ENCODE results near the gene GHR. TPM values are rescaled to one million over a fixed set of nuclear protein-coding genes. Genes with fewer than 3 reads are reported as not detected.

The GHR gene
- total RNA-seq, 1 donor from 2014 or later = 4.4 TPM

- no peak for DNase-seq (ENCODE audit: low spot score)
Observed at GRCh38 chr5:42516282-42517042, 93.2 kb downstream of the GHR start.

- no peak for DNase-seq (ENCODE audit: low spot score)
Observed at GRCh38 chr5:42517164-42517563, 93.9 kb downstream of the GHR start.

GRCh38 chr5:42518595-42519221, 95.5 kb downstream of the GHR start:
- DNase-seq (ENCODE audit: low spot score) = no peak

- no peak for DNase-seq (ENCODE audit: low spot score)
Observed at GRCh38 chr5:42520203-42520602, 97.0 kb downstream of the GHR start.

GRCh38 chr5:42520957-42521356, 97.7 kb downstream of the GHR start:
- DNase-seq (ENCODE audit: low spot score) = no peak

GRCh38 chr5:42521406-42521805, 98.2 kb downstream of the GHR start:
- DNase-seq (ENCODE audit: low spot score) = no peak

GRCh38 chr5:42522783-42523182, 99.5 kb downstream of the GHR start:
- DNase-seq (ENCODE audit: low spot score) = no peak

- DNase-seq (ENCODE audit: low spot score) = no peak
Observed at GRCh38 chr5:42526179-42526578, 102.9 kb downstream of the GHR start.

- no peak for DNase-seq (ENCODE audit: low spot score)
Observed at GRCh38 chr5:42531611-42532010, 108.4 kb downstream of the GHR start.

- DNase-seq (ENCODE audit: low spot score) = no peak
Observed at GRCh38 chr5:42542106-42542505, 118.9 kb downstream of the GHR start.

- DNase-seq (ENCODE audit: low spot score) = no peak
Observed at GRCh38 chr5:42543774-42544173, 120.5 kb downstream of the GHR start.

GRCh38 chr5:42545038-42545437, 121.8 kb downstream of the GHR start:
- no peak for DNase-seq (ENCODE audit: low spot score)

GRCh38 chr5:42547141-42547540, 123.9 kb downstream of the GHR start:
- no peak for DNase-seq (ENCODE audit: low spot score)

GRCh38 chr5:42547894-42548293, 124.7 kb downstream of the GHR start:
- DNase-seq (ENCODE audit: low spot score) = no peak

GRCh38 chr5:42552597-42552996, 129.4 kb downstream of the GHR start:
- no peak for DNase-seq (ENCODE audit: low spot score)

GRCh38 chr5:42553461-42553860, 130.2 kb downstream of the GHR start:
- DNase-seq (ENCODE audit: low spot score) = no peak

- no peak for DNase-seq (ENCODE audit: low spot score)
Observed at GRCh38 chr5:42555010-42555409, 131.8 kb downstream of the GHR start.

- no peak for DNase-seq (ENCODE audit: low spot score)
Observed at GRCh38 chr5:42555797-42556196, 132.6 kb downstream of the GHR start.

- DNase-seq (ENCODE audit: low spot score) = no peak
Observed at GRCh38 chr5:42557689-42558088, 134.4 kb downstream of the GHR start.

GRCh38 chr5:42561656-42562055, 138.4 kb downstream of the GHR start:
- no peak for DNase-seq (ENCODE audit: low spot score)

GRCh38 chr5:42564689-42565356, 141.6 kb downstream of the GHR start:
- no peak for DNase-seq (ENCODE audit: low spot score)

- no peak for DNase-seq (ENCODE audit: low spot score)
Observed at GRCh38 chr5:42566652-42567295, 143.5 kb downstream of the GHR start.

GRCh38 chr5:42569325-42569724, 146.1 kb downstream of the GHR start:
- DNase-seq (ENCODE audit: low spot score) = no peak

Measured in mucosa of gallbladder (tissue), 1 donor.